Occipital lobe (tissue), 2 donors: Measurements from ENCODE around the gene KRTAP5-4. TPM values are rescaled to one million over a fixed set of nuclear protein-coding genes. Genes with fewer than 3 reads are reported as not detected.
"Not testable (repeated sequence)": the region's sequence is repeated elsewhere in the genome, so short reads cannot be mapped to it uniquely, and the experiment has no call there.

ENCODE experiments used
- DNase-seq: peaks from one replicate; lab custom pipeline; 2025; lab: John Stamatoyannopoulos, UW
- total RNA-seq: library from RNA; depleted of rRNA; stranded (reverse); fragments of >200 nt; gene quantifications from one replicate; pipeline ENCODE4 v1.2.3, GENCODE V29; 2014

Gene KRTAP5-4
- total RNA-seq, 1 donor from 2014 or later: not detected

- DNase-seq: no peak
These were observed 17.2 kb upstream of the KRTAP5-4 start for GRCh38 chr11:1639102-1639620.

- DNase-seq: no peak
These were observed 16.4 kb upstream of the KRTAP5-4 start for GRCh38 chr11:1638344-1638743.

DNA sequence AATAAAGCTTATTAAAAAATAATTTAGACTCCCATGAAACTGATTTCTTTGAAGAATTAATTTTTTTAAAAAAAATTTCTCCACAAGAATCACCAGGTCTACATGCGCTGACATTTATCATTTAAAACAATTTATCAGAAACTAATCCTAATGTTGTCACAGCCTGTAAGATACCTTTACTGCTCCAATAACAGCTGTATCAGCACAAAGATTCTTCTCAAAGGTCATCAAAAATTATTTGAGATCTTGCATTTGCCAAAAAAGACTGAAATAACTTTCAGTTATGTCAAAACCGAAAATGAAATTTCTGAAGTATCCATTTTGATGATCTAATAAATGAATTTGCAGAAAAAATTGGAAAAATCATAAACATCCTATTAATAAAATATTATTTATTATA lies 15.7 kb upstream of the KRTAP5-4 start:
- DNase-seq: no peak

DNA sequence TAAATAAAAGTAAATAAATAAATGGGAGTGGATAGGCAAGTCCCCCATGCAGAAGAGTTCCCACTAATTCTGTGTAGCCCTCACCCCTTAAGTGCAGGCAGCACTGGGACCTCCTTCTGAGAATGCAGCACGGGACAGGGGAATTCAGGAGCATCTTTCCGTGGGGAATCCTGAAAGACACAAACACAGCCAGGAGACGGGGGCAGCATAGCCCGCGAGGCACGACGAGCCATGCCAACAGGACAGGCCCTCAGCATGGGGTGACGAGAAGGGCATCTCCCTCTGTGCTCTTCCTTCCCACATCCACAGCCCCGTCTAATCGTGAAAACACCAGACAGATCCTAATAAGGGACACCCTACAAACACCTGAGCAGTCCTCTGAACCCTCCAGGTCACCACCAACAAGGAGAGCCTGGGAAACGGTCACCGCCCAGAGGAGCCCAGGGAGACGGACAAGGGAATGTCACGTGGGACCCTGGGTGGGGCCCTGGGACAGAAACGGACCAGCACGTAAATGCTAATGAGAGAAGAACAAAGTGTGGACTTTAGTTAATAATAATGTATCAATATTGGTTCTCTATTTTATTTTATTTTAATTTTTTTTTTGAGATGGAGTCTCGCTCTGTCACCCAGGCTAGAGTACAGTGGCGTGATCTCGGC lies 14.5 kb upstream of the KRTAP5-4 start:
- DNase-seq: no peak

GRCh38 chr11:1633864-1634263 lies 11.9 kb upstream of the KRTAP5-4 start:
- no peak for DNase-seq

- no peak for DNase-seq
These were observed 10.2 kb upstream of the KRTAP5-4 start for GRCh38 chr11:1632053-1632714.

- no peak for DNase-seq
These were observed 9.2 kb upstream of the KRTAP5-4 start for GRCh38 chr11:1631066-1631568.

- DNase-seq: no peak
These were observed 8.3 kb upstream of the KRTAP5-4 start for GRCh38 chr11:1630271-1630670.

DNA sequence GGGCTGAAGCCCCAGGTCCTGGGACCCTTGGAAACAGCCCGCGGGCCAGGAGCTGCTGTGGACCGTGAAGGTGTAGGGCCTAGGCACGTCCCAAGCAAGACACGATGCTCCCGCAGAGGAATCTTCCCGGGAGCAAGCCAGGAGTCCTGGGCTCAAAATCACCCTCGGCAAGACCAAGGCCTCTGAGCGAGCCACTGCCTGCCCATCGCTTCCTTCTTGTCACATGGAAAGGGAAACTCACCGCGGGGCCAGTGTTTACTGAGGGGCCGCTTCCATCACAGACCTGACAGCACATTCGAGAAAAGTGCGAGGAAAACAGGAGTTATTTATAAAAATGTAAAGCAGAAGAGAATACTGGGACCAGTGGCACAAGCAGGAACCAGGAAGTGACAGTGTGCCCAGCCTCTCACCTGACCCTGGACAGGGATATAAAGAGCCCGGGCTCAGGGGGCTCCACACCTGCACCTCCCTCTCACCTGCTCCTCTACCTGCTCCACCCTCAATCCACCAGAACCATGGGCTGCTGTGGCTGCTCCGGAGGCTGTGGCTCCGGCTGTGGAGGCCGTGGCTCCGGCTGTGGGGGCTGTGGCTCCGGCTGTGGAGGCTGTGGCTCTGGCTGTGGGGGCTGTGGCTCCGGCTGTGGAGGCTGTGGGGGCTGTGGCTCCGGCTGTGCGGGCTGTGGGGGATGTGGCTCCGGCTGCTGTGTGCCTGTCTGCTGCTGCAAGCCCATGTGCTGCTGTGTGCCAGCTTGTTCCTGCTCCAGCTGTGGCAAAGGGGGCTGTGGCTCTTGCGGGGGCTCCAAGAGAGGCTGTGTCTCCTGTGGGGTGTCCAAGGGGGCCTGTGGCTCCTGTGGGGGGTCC lies 7.6 kb upstream of the KRTAP5-4 start, which contains the start of gene KRTAP5-5:
KRTAP5-5 (plus strand) TSS at position 450 of the 860 bp plus-strand sequence; CDS start at position 516, 66 bp downstream.
- no peak for DNase-seq

GRCh38 chr11:1628506-1629325 lies 6.8 kb upstream of the KRTAP5-4 start:
- DNase-seq: no peak

GRCh38 chr11:1625541-1625940 lies 3.6 kb upstream of the KRTAP5-4 start:
- no peak for DNase-seq

GRCh38 chr11:1624621-1625020 lies 2.7 kb upstream of the KRTAP5-4 start:
- no peak for DNase-seq

DNA sequence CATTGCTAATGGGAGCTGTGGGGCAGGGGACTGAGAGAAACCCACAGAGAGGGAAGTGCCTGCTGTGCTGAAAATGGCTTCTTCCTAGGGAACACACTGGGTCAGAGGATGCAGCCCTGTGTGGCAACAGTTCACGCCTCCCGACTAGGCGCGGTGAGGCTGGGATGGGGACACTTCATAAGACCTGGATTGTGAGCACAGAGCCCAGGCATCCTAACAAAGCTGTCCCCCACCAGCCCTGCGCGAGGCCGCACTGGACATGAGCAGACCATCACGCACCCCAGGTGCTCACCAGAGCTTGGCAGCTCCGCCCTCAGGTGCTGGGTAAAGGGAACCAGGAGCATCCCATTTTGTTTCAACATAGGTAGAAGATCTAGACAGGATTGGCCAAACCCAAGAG lies 1.8 kb upstream of the KRTAP5-4 start:
- DNase-seq: no peak

DNA sequence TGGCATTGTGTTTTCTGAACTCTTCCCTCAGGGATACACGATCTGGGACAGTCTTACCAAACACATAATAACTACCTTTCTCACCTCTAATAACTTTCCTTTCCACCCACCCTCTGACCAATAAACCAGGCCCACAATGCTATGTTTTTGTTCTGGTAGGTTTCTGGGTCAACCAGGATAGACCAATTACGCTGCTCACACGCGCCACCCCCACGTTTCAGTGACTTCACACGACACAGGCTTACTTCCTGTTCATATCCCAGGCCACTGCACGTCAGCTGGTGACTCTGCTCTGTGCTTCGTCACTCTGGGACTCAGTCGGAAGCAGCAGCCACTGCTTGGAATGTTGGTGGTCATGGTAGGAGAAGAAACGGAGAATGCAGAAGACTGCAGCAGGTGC lies 2.5 kb downstream of the KRTAP5-4 start:
- DNase-seq: no peak

GRCh38 chr11:1618231-1618630 lies 3.7 kb downstream of the KRTAP5-4 start:
- no peak for DNase-seq

- DNase-seq: no peak
These were observed 13.6 kb downstream of the KRTAP5-4 start, which contains the start of gene KRTAP5-3 for GRCh38 chr11:1608363-1608762. KRTAP5-3 (minus strand) TSS chr11:1608463; CDS start chr11:1608385, 78 bp downstream.

DNA sequence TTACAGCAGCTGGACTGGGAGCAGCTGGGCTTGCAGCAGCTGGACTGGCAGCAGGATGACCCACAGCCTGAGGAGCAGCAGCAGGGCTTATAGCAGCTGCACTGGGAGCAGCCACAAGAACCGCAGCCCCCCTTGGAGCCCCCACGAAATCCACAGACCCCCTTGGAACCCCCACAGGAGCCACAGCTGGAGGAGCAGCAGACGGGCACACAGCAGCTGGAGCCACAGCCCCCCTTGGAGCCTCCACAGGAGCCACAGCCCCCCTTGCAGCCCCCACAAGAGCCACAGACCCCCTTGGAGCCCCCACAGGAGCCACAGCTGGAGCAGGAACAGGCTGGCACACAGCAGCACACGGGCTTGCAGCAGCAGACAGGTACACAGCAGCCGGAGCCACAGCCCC lies 14.0 kb downstream of the KRTAP5-4 start:
- DNase-seq: not testable (repeated sequence)

DNA sequence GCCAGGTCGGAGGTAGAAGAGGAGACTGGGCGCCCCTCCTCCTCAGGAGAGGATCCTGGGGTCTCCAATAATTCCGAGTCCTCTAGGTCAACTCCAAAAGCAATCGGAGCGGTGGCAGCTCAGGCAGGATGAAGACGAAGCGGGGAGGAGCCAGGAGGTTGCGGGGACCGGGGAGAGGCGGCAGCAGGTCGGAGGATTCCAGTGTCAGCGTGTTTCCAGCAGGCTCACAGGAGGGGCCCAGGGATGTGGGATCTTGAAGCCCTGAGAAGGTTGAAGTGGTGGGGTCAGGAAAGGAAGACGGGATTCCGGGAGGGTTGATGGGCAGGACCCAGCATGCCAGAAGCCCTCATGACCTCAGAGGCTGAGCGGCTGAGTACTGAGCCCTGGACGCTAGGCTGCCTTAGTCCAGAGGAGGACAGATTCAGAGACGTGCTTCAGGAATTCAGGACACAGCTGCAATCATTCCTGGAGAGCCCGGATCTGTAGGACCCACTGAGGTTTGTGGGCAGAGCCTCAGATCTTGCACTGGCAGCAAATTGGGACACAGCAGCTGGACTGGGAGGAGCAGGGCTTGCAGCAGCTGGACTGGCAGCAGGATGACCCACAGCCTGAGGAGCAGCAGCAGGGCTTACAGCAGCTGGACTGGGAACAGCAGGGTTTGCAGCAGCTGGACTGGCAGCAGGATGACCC lies 14.6 kb downstream of the KRTAP5-4 start:
- not testable (repeated sequence) for DNase-seq

DNA sequence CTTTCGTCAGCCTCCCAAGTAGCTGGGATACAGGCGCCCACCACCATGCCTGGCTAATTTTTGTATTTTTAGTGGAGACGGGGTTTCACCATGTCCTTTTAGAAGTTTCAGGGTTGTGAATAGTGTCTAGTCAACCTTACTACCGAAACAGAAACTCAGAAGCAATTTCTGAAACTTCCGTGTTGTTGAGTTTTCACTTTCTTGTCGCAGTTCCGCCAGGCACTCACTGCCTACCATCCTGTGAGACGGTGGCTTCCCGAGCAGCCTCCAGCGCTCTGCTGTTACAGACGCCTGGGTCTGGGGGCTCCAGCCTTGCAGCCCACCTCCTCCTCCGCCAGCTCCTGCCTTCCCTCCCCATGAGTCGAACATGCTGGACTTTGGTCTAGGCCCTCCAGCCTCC lies 16.0 kb downstream of the KRTAP5-4 start:
- DNase-seq: not testable (repeated sequence)

DNA sequence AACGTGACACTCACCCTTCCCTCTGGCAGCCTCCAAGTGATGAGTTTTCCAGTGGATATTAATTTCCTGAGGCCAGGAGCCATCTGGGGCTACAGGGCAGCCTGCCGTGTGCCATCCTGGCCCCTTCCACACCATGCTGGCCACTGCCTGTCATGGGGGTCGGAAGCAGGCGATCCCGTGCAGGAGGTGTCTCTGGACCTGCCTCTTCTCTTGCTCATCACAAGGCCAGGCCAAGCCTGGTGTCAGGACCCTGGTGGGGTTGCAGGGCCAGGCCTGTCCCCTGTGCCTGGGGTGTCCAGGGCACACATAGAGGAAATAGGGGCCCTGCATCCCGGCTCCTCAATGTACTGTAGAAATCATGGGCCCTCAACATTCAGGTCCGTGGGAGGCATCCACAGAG lies 17.2 kb downstream of the KRTAP5-4 start:
- no peak for DNase-seq
